K562 (cell line): ENCODE data around the gene COL4A2.
"Not testable (repeated sequence)": the region's sequence is repeated elsewhere in the genome, so short reads cannot be mapped to it uniquely, and the experiment has no call there.

ENCODE experiments used
- CTCF ChIP-seq, 3 experiments: IDR thresholded peaks in 2 of 3; conservative IDR thresholded peaks in 1 of 3; 2 replicates each; pipeline ENCODE4 v1.5.1; 2011 to 2012; ENCODE audit warnings: low read length in 3 of 3, mild to moderate bottlenecking in 3 of 3, control low read depth in 2 of 3, improper control_type of control experiment in 1 of 3, inconsistent platforms in 1 of 3, low read depth in 1 of 3, mixed read lengths in 1 of 3, moderate library complexity in 1 of 3; ENCODE audit not compliant: insufficient read depth in 2 of 3
- ETV5 ChIP-seq: sonication (generic); formaldehyde crosslinking; IDR thresholded peaks from 2 replicates; pipeline ENCODE4 v1.4.0; 2020; ENCODE audit warnings: low read depth, mild to moderate bottlenecking, missing genetic modification reagents
- GABPB2 ChIP-seq: fragments of 250-450 bp; sonication (Bioruptor Pico); conservative IDR thresholded peaks from 2 replicates; pipeline ENCODE4 v1.5.1; 2021; ENCODE audit warnings: mild to moderate bottlenecking
- RNF2 ChIP-seq: sonication (generic); IDR thresholded peaks from 2 replicates; pipeline ENCODE4 v1.6.1; 2016
- TAF1 ChIP-seq: IDR thresholded peaks from 2 replicates; pipeline ENCODE4 v1.6.1; 2011; ENCODE audit warnings: mild to moderate bottlenecking, low read length, moderate library complexity; ENCODE audit not compliant: insufficient read depth, control insufficient read depth, severe bottlenecking; ENCODE audit errors: extremely low read depth
- ZBTB43 ChIP-seq: sonication (generic); formaldehyde crosslinking; IDR thresholded peaks from 2 replicates; pipeline ENCODE4 v1.8.0; 2023; ENCODE audit warnings: mild to moderate bottlenecking, missing genetic modification reagents

- TF ChIP-seq RNF2; GABPB2; CTCF (IDR thresholded peaks at IDR 0.05 in 2 of 3, conservative IDR thresholded peaks at IDR 0.05 in 1 of 3; ENCODE audit: insufficient read depth in 2 of 3, low read depth in 1 of 3, low read length in 3 of 3); ETV5; TAF1; ZBTB43 (CRISPR knock-in tag): not testable (repeated sequence)
Observed at GRCh38 chr13:110313733-110314132, 6.6 kb downstream of the COL4A2 start.
